ENCODE results near the gene POU3F1.

POU3F1 gene

GRCh38 chr1:38029081-38029681, 17.4 kb downstream of the POU3F1 start:
- no peak for TF ChIP-seq CTCF (IDR thresholded peaks at IDR 0.05; ENCODE audit: low read depth, low read length, missing control alignments)
- no peak for DNase-seq (ENCODE audit: extremely low read depth, low read depth)
- H3K4me3 ChIP-seq (replicated peaks; ENCODE audit: low read depth, low read length) = no peak overlapping the region

- DNase-seq (ENCODE audit: extremely low read depth, low read depth) = no peak
- no peak overlapping the region for H3K4me3 ChIP-seq (replicated peaks; ENCODE audit: low read depth, low read length)
- TF ChIP-seq CTCF (IDR thresholded peaks at IDR 0.05; ENCODE audit: low read depth, low read length, missing control alignments) = no peak
Measured at GRCh38 chr1:38028671-38029070, 17.9 kb downstream of the POU3F1 start.

- no peak for DNase-seq (ENCODE audit: extremely low read depth, low read depth)
- H3K4me3 ChIP-seq (replicated peaks; ENCODE audit: low read depth, low read length) = no peak overlapping the region
- TF ChIP-seq CTCF (IDR thresholded peaks at IDR 0.05; ENCODE audit: low read depth, low read length, missing control alignments) = no peak
Measured at GRCh38 chr1:38028105-38028591, 18.4 kb downstream of the POU3F1 start.

GRCh38 chr1:38027201-38028104, 19.1 kb downstream of the POU3F1 start:
- TF ChIP-seq CTCF (IDR thresholded peaks at IDR 0.05; ENCODE audit: low read depth, low read length, missing control alignments) = no peak
- H3K4me3 ChIP-seq (replicated peaks; ENCODE audit: low read depth, low read length) = no peak overlapping the region
- no peak for DNase-seq (ENCODE audit: extremely low read depth, low read depth)

- H3K4me3 ChIP-seq (replicated peaks; ENCODE audit: low read depth, low read length) = no peak overlapping the region
- TF ChIP-seq CTCF (IDR thresholded peaks at IDR 0.05; ENCODE audit: low read depth, low read length, missing control alignments) = peak; percentile 76
- DNase-seq (ENCODE audit: extremely low read depth, low read depth) = no peak
Measured at GRCh38 chr1:38026592-38027200, 19.9 kb downstream of the POU3F1 start.

- H3K4me3 ChIP-seq (replicated peaks; ENCODE audit: low read depth, low read length) = no peak overlapping the region
- no peak for DNase-seq (ENCODE audit: extremely low read depth, low read depth)
- no peak for TF ChIP-seq CTCF (IDR thresholded peaks at IDR 0.05; ENCODE audit: low read depth, low read length, missing control alignments)
Measured at GRCh38 chr1:38025664-38026063, 20.9 kb downstream of the POU3F1 start.
